NCI-H2196 treated with DMSO at 0.1 percent for 48 hours (cell line): Measurements from ENCODE around the gene DPM1.

Experiments
- DNase-seq: peaks from one replicate; lab custom pipeline; 2025; ENCODE audit not compliant: unreplicated experiment; lab: John Stamatoyannopoulos, UW

The DPM1 gene

DNA sequence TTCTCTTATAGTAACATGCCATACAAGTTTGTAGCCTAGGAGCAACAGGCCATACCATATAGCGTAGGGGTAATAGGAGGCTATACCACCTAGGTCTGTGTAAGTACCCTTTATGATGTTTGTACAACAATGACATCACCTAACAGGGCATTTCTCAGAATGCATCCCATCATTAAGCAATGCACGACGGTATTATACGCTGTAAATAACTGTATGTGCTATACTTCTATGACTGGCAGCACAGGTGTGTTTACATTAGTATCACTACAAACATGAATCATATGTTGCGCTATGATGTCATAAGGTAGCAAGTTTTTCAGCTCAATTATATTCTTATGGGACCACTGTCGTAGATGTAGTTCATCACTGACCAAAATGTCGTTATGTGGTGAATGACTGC is 58.1 kb downstream of the DPM1 start:
- DNase-seq: no peak

GRCh38 chr20:50898475-50898874 is 59.9 kb downstream of the DPM1 start:
- no peak for DNase-seq

- DNase-seq: no peak
Observed at GRCh38 chr20:50895111-50895830, 63.1 kb downstream of the DPM1 start.

DNA sequence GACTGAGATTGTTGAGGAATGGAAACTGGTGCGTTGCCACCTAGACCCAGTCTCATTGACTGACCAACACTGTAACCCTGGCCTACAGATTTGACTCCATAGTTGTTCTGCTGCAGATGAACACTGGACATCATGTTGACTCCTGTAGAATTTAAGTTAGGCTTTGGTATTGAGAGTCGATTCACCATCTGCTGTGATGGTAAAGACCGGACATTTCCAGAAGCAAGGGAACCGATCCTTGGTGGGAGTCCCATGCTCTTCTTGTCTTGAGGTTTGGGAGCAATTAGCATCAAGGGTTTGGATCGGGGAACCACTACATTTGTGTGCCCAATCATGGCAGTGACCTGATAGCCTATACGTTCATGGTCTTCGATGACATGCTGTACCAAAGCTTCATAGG is 64.7 kb downstream of the DPM1 start:
- no peak for DNase-seq

- no peak for DNase-seq
Observed at GRCh38 chr20:50892394-50892793, 65.9 kb downstream of the DPM1 start.

GRCh38 chr20:50891138-50891537 is 67.2 kb downstream of the DPM1 start:
- DNase-seq: no peak

DNA sequence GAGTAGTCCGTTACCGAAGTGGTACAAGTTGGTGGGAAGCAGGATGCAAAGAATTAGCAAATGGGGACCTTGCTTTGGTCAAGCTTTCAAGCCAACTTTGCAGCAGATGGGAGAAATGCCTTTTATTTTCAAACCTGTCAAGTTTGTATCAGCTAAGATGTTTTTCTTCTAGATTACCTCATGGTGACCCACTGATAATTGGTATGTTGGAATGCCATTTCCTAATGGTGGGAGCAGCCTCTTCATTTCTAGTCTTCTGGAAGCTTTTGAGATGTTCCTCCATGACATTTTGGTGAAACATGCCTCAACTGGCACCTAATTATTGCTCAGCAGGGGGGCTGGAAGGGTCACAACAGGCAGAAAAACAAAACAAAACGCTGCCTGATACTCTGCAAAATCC is 70.8 kb downstream of the DPM1 start:
- DNase-seq: no peak

GRCh38 chr20:50886184-50886790 is 72.0 kb downstream of the DPM1 start:
- no peak for DNase-seq

DNA sequence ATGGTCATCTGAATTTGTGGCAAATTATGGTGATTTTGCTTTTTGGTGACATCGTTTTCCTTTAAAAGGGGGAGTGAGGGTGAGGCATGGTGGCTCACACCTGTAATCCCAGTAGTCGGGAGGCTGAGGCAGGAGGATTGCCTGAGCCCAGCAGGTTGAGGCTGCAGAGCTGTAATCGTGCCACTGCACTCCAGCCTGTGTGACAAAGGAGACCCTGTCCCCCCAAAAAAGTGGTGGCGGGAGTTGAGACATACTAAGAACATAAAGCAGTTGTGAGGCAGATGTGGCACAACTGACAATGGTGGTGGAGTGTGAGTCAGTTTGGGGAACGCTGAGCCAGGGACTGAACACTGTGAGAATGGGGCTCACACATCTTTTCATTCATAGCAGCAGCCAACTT is 72.6 kb downstream of the DPM1 start:
- no peak for DNase-seq

DNA sequence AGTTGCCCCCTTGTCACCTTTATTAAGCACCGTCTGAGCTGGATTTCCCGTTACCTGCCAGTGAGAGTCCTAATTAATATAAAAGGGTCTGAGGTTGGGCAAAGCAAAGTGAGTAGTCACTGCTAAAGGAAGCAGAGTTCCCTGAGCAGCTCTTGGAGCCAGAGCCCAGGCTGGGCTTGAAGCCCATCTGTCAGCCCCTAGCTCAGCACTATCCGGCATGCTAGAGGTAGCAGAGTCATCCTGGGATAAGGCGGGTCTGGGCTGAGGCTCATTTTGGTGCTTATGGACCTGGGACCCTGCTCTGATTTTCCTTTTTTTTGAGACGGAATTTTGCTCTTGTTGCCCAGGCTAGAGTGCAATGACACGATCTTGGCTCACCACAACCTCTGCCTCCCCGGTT is 73.3 kb downstream of the DPM1 start:
- DNase-seq: no peak
